ENCODE measurements around the gene ERH.

DNA sequence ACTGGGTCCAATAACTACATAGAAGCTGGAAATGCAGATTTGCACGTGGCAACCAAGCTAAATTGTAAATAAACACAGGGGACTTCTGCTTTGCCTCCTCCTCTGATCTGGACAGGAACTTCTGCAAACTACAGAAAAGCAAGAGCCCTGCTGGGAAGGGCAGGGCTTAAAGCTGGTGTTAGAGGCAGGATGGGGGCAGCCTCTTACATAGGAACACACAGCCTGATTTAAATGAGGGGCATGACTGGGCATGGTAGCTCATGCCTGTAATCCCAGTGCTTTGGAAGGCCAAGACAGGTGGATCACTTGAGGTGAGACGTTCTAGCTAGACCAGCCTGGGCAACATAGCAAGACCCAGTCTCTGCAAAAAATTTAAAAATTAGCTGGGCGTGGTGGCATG is 46.7 kb downstream of the ERH start:
- TF ChIP-seq, protein P1, sequence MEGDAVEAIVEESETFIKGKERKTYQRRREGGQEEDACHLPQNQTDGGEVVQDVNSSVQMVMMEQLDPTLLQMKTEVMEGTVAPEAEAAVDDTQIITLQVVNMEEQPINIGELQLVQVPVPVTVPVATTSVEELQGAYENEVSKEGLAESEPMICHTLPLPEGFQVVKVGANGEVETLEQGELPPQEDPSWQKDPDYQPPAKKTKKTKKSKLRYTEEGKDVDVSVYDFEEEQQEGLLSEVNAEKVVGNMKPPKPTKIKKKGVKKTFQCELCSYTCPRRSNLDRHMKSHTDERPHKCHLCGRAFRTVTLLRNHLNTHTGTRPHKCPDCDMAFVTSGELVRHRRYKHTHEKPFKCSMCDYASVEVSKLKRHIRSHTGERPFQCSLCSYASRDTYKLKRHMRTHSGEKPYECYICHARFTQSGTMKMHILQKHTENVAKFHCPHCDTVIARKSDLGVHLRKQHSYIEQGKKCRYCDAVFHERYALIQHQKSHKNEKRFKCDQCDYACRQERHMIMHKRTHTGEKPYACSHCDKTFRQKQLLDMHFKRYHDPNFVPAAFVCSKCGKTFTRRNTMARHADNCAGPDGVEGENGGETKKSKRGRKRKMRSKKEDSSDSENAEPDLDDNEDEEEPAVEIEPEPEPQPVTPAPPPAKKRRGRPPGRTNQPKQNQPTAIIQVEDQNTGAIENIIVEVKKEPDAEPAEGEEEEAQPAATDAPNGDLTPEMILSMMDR (IDR thresholded peaks at IDR 0.05): no peak
- no peak for TF ChIP-seq POLR2AphosphoS5 (IDR thresholded peaks at IDR 0.05)

All from breast epithelium (tissue), 3 donors.